KMS-11 (cell line): ENCODE results near the gene DLL3.

Experiments
- H2AFZ ChIP-seq: fragments of 200-600 bp; sonication (generic); 2 replicates; pipeline ENCODE4 v1.6.1; 2016; ENCODE audit warnings: antibody characterized with exemption, mixed run types, low read depth
- H3K27ac ChIP-seq: fragments of 200-600 bp; sonication (generic); 2 replicates; pipeline ENCODE4 v1.6.1; 2016; ENCODE audit warnings: mild to moderate bottlenecking, mixed run types
- H3K27me3 ChIP-seq: fragments of 200-600 bp; sonication (generic); 2 replicates; pipeline ENCODE4 v1.6.1; 2017; ENCODE audit warnings: mild to moderate bottlenecking, low read depth, mixed run types, moderate library complexity; ENCODE audit not compliant: insufficient read depth
- H3K36me3 ChIP-seq: fragments of 200-600 bp; sonication (generic); 2 replicates; pipeline ENCODE4 v1.6.1; 2017; ENCODE audit warnings: mild to moderate bottlenecking, mixed run types; ENCODE audit not compliant: insufficient read depth
- H3K4me1 ChIP-seq: fragments of 200-600 bp; sonication (generic); 2 replicates; pipeline ENCODE4 v1.6.1; 2016; ENCODE audit warnings: mild to moderate bottlenecking, low read depth, mixed run types; ENCODE audit not compliant: poor library complexity, severe bottlenecking
- H3K4me2 ChIP-seq: fragments of 200-600 bp; sonication (generic); 2 replicates; pipeline ENCODE4 v1.7.0; 2016; ENCODE audit warnings: mild to moderate bottlenecking, mixed run types
- H3K4me3 ChIP-seq: fragments of 200-600 bp; sonication (generic); IDR thresholded peaks from 2 replicates; pipeline ENCODE4 v1.6.1; 2017; ENCODE audit warnings: low read depth, low read length, mixed read lengths; ENCODE audit not compliant: insufficient read depth
- H3K79me2 ChIP-seq: fragments of 200-600 bp; sonication (generic); 2 replicates; pipeline ENCODE4 v1.6.1; 2016; ENCODE audit warnings: low read depth, mixed run types; ENCODE audit not compliant: insufficient read depth
- H3K9ac ChIP-seq: fragments of 200-600 bp; sonication (generic); 2 replicates; pipeline ENCODE4 v1.6.1; 2016; ENCODE audit warnings: mild to moderate bottlenecking, mixed run types
- H4K20me1 ChIP-seq: fragments of 200-600 bp; sonication (generic); 2 replicates; pipeline ENCODE4 v1.6.1; 2016; ENCODE audit warnings: mild to moderate bottlenecking, mixed run types; ENCODE audit not compliant: insufficient read depth
- TF ChIP-seq, protein P1 (sequence below): fragments of 200-600 bp; sonication (generic); conservative IDR thresholded peaks from 2 replicates; pipeline ENCODE4 v1.6.1; 2017; ENCODE audit warnings: low read depth, mild to moderate bottlenecking, antibody characterized with exemption, low read length, moderate library complexity, mixed read lengths

DLL3 gene

DNA sequence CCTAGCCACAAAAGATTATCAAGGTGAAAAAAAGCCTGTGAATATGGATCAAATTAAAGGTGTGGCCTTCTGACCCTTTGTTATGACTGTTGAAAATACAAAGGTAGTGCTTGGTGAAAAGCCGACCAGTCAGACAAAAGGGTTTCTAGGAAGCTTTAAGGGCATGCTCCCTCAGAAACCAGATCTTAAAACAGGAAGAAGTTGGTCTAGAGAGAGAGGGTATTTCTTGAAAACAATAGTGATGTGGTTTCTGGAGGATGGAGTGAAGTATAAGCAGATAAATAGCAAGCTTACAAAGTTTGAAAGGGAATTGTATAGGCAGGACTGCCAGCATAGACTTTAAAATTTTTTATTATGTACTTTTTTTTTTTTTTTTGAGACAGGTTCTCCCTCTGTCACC, 46.2 kb downstream of the DLL3 start:
- H3K4me2 ChIP-seq, result no peak overlapping the region
- TF ChIP-seq, protein P1, sequence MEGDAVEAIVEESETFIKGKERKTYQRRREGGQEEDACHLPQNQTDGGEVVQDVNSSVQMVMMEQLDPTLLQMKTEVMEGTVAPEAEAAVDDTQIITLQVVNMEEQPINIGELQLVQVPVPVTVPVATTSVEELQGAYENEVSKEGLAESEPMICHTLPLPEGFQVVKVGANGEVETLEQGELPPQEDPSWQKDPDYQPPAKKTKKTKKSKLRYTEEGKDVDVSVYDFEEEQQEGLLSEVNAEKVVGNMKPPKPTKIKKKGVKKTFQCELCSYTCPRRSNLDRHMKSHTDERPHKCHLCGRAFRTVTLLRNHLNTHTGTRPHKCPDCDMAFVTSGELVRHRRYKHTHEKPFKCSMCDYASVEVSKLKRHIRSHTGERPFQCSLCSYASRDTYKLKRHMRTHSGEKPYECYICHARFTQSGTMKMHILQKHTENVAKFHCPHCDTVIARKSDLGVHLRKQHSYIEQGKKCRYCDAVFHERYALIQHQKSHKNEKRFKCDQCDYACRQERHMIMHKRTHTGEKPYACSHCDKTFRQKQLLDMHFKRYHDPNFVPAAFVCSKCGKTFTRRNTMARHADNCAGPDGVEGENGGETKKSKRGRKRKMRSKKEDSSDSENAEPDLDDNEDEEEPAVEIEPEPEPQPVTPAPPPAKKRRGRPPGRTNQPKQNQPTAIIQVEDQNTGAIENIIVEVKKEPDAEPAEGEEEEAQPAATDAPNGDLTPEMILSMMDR, result no peak
- H3K79me2 ChIP-seq, result no peaks in the 10 kb centered on the region

DNA sequence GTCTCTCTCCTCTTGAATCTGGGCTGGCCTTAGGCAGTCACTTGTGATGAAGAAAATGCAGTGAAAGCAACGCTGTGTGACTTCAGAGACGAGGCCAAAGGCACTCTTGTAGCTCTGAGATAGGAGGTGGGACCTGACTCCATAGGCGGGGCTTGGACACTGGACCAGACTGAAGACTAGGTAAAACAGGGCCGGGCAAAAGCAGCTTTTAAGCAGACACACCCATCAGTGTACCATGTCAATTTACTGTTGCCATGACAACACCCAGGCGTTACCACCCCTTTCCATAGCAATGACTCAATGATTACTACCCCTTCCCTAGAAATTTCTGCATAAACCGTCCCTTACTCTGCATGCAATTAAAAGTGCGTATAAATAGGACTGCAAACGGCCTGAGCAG, 47.9 kb downstream of the DLL3 start:
- Histone ChIP-seq H3K9ac (no peak overlapping the region), H3K36me3 (no peaks in the 10 kb centered on the region), H3K79me2 (no peaks in the 10 kb centered on the region), H3K27ac (no peak overlapping the region), H3K27me3 (no peaks in the 10 kb centered on the region), H4K20me1 (no peaks in the 10 kb centered on the region), H3K4me1 (peaks cover 1% of the 10 kb centered on the region), H3K4me3 (no peak overlapping the region), H3K4me2 (no peak overlapping the region), H2AFZ (no peak overlapping the region)
- TF ChIP-seq, protein P1, result no peak

More for the DNA sequence above, 46.2 kb downstream of the DLL3 start:
- Histone ChIP-seq H4K20me1 (no peaks in the 10 kb centered on the region), H2AFZ (no peak overlapping the region), H3K9ac (no peak overlapping the region), H3K4me1 (peaks cover 5% of the 10 kb centered on the region), H3K36me3 (no peaks in the 10 kb centered on the region), H3K27me3 (no peaks in the 10 kb centered on the region), H3K4me3 (no peak overlapping the region), H3K27ac (no peak overlapping the region)

- TF ChIP-seq, protein P1, result no peak
- H2AFZ ChIP-seq, result no peak overlapping the region
- no peaks in the 10 kb centered on the region for H3K36me3 ChIP-seq
- peaks cover 16% of the 10 kb centered on the region for H3K4me1 ChIP-seq
- H4K20me1 ChIP-seq, result no peaks in the 10 kb centered on the region
- H3K27ac ChIP-seq, result no peak overlapping the region
- no peaks in the 10 kb centered on the region for H3K27me3 ChIP-seq
- H3K4me3 ChIP-seq, result no peak overlapping the region
- H3K4me2 ChIP-seq, result 0 out of 2 replicates have a peak overlapping the region, but pooled peaks have one; percentile 38
- H3K9ac ChIP-seq, result no peak overlapping the region
- H3K79me2 ChIP-seq, result no peaks in the 10 kb centered on the region
Measured at GRCh38 chr19:39550197-39550596, 51.5 kb downstream of the DLL3 start.

GRCh38 chr19:39553082-39553652, 54.4 kb downstream of the DLL3 start:
- Histone ChIP-seq H3K36me3 (no peaks in the 10 kb centered on the region), H3K4me2 (no peak overlapping the region), H3K27me3 (no peaks in the 10 kb centered on the region), H3K79me2 (no peaks in the 10 kb centered on the region), H3K27ac (no peak overlapping the region), H4K20me1 (no peaks in the 10 kb centered on the region), H3K9ac (no peak overlapping the region), H3K4me1 (peaks cover 27% of the 10 kb centered on the region), H2AFZ (no peak overlapping the region), H3K4me3 (no peak overlapping the region)
- TF ChIP-seq, protein P1, result no peak
